ENCODE measurements around the gene EMC1.
"Not testable (repeated sequence)": the region's sequence is repeated elsewhere in the genome, so short reads cannot be mapped to it uniquely, and the experiment has no call there.

EMC1 gene

DNA sequence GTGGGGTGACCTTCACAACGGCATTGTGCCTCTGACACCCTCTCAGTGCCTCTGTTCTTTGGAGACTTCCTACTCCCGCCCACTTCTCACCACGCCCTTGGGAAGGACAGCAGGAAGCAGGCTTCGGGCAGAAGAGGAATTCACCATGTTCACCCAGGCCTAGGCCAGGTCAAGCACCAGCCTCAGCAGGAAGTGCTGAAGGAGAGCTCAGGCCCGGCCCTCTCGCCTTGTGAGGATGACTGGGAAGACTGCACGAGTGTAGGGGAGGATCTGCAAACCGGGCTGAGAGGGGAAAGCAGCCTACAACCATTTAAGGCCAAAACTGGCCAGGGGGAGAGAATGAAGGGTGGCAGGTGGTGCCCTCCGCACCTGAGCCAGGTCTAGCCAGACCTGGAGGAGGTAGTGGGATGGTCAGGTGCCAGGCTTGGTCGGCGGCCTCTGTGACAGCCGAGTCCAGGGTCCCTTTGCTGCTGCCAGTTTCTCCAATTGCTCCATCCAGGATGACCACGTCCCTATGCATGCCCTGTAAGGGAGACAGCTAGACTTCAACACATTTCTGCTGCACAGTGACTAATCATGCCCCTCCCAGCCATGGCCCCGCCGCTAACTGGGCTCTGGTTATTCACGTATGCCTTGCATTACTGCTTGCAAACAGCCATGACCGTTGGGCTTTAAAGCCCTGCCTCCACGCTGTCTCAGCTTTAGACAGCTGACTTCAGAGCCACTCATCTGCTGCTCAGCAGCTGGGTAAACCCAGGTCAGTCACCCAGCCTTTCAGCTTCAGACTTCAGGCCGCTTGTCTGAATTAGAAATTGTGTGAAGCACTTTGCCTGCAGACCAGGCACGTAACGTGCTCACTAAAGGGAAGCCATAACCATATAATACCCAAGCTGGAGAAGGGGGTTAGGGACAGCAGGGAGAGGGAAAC is 9.2 kb upstream of the EMC1 start:
- no peak for DNase-seq

DNA sequence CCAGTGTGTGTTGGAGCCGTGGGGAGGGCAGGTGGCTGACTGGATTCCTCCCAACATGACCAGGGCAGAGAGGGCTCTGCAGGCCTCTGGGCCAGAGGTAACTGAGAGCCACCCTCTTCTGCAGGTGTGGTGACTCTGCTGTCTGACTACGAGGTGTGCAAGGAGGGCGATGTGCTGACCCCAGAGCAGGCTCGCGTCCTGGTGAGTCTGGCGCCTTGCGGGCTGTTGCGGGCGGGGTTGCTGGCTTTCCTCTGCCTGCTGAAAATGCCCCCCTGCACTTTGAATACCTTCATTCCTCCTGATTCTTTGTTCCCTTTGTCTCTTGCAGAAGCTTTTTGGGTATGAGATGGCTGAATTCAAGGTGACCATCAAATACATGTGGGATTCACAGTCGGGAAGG is 7.0 kb upstream of the EMC1 start:
- no peak for DNase-seq

DNA sequence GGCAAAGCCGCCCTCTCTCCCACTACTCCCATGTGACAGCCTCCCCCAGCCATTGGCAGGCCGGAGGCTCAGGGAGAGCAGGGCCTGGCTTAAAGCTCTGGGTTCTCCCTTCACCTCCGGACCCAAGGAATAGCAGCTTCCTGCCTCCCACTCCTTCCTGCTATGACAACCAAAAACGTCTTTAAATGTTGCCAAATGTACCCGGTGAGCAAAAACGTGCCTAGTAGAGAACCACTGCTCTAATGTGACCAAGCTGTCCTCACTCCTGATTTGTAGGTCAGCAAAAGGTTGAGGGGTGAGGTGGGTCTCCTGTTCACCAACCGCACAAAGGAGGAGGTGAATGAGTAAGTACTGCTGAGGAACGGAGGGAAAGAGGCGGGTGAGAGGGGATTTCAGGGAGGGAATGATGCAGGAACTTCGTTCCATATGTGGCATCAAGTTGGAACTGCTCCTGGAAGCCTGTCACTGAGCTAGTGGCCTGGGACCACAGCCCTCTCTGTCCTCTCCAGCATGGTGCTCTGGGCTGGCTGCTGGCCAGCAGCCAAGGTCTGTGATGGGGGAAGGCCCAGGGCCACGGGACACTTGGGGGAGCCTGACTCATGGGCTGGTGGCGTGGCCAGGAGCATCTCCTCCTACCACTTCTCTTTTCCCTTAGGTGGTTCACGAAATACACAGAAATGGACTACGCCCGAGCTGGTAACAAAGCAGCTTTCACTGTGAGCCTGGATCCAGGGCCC is 6.0 kb upstream of the EMC1 start:
- DNase-seq: no peak

DNA sequence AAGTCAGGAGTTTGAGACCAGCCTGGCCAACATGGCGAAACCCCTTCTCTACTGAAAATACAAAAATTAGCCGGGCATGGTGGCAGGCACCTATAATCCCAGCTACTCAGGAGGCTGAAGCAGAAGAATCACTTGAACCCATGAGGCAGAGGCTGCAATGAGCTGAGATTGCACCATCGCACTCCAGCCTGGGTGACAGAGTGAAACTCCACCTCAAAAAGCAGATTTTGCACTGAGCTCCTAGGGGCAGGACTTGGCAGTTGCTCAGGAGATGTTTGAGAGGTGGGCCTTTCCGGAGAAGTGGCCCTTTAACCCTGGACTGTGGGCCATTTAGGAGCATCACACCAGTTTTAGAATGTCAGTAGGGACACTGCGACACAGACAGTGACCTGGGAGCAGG is 5.0 kb upstream of the EMC1 start:
- DNase-seq: not testable (repeated sequence)

DNA sequence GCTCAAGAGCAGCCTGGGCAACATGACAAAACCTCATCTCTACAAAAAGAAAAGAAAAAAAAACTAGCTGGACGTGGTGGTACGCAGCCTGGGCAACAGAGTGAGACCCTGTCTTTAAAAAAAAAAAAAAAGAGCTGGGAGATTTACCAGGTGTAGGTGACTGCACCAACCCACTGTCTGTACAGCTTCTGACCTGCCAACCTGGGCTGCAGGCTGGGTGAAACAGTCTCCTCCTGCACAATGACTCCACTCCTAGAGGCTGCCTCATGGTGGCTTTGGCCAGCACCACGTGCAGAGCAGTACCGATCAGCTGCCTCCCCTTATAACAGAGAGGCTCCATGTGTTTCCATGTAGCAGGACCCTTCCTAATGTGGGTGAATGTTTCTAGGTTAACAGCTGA is 4.0 kb upstream of the EMC1 start:
- no peak for DNase-seq

DNA sequence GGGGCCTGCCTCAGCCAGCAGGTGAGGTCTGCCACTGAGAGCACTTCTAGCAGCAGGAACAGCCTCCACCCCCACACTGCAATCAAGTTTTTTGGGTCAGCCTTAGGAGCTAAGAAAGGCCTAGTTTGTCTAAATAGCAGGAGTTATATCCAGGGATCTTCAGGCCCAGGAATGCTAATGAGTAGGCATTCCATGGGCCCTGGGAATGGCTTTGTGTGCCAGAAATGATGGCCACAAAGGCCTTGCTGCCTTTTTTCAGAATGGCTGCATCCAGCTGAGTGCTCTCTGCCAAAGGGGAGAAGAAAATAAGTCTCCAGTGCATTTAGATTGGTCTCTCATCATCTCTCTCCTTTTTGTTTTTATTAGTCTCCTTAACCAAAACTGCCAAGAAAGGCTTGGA is 3.1 kb upstream of the EMC1 start:
- no peak for DNase-seq

DNA sequence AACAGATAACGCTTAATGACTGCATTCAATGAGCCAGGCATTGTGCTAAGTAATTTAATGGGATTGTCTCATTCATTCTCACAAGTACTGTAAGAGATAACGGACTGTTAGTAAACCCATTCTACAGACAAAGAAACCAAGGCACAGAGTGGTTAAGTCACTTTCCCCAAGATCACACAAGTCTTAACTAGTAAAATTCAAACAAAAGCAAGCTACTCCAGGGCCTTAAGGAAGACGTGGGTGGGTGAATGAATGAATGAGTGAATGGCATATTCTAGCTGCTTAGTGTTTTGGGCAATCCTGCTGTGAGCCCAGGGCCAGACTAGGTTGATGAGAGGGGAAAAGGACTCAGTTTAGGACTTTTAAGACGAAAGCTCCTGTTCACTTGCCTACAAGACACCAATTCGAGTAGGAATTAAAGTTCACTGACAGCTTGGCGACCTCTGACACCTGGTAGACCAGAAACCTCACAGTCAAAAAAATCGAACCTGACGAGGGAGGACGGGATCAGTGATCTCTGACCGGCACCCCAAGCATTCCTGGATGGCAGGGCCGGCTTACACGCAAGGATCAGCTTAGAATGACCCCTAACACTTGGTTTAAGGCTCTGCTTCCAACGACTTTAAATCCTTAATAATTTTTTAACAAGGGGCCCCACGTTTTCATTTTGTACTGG is 557 bp downstream of the EMC1 start:
- DNase-seq: no peak

DNA sequence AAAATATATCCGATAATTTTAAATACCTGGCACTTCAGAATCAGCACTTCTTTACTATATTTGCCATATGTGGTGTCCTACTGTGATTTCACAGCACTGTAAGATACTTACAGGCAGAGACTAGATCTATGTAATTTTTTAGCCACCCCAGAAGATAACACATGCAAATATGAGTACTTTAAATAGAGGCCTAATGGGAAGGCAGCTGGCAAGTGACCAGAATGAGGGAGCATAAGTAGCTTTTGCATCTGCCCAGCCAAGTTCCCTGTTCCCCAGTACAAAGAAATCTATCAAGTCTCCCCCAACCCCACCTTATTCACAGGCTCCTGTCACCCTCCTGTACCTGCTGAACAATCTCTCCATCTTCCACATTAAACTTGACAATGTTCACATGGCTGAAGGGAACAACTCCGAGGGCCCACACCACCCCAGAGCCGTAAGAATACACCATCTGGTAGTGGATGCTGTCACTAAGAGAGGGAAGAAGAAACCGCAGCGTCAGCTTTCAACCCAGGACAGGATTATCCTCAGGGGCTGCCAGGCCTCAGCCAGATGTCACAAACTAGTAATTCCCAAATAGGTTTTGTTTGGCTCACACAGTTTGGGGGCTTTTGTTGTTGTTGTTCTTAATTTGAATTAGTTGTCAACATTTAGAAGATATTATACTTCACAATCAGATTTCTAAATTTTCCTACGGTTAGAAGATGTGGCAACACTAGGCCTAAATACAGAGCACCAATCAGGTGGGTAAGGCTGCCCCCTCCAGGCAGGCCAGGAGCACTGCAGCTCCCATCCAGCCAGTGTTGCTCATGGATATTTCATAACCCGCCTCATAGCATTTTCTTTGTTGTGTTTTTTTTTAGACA is 10.4 kb downstream of the EMC1 start:
- peak; percentile 73 for DNase-seq

DNA sequence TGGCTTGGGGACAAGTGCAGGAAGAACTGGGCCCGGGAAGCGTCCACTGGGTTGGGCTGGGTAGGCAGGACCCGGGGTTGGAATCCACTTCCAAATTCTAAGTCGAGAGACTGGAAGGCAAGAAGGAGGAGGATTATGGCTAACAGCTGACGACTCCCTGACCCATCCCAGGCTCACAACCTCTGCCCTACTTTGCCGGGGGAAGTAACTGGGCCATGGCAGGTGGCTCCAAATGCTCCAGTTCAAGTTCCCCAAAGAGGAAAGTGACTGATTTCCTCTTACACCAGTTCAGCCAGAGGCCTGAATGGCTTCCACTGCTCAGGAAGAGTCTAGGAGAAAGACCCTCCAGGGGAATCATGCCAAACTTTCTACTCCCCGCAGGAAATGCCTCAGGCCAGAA is 11.4 kb downstream of the EMC1 start:
- no peak for DNase-seq

DNA sequence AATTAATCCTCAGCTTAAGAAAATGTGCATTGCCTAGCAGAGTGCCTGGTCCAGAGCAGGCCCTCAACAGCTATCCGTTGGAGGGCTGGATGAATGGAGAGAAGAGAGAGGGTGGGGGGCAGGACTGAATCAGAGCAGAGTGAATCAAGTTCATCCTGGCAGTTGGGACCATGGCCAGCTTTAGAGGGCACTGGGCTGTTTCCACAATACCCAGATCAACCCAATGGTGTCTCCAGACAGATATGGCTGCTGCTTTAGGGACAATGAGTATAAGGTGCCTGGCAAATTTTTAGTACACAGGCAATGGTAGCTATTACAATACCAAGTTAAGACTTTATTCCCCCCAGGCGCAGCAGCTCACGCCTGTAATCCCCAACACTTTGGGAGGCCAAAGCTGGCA is 17.1 kb downstream of the EMC1 start:
- DNase-seq: no peak

DNA sequence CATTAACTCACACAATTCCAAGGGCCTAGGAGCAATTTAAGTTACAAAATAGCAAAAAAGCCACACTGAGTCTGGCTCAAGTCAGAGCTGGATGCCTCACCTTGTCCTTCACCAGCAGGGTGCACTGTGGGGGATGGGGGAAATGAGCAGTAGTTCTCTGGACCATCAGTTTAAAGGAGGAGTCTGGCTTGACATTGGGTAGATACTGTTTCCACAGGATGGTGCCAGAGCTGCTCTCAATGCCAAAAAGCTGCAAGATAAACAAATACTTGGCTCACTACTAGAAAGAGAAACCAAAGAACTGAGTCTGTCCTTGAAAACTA is 18.8 kb downstream of the EMC1 start:
- no peak for DNase-seq

DNA sequence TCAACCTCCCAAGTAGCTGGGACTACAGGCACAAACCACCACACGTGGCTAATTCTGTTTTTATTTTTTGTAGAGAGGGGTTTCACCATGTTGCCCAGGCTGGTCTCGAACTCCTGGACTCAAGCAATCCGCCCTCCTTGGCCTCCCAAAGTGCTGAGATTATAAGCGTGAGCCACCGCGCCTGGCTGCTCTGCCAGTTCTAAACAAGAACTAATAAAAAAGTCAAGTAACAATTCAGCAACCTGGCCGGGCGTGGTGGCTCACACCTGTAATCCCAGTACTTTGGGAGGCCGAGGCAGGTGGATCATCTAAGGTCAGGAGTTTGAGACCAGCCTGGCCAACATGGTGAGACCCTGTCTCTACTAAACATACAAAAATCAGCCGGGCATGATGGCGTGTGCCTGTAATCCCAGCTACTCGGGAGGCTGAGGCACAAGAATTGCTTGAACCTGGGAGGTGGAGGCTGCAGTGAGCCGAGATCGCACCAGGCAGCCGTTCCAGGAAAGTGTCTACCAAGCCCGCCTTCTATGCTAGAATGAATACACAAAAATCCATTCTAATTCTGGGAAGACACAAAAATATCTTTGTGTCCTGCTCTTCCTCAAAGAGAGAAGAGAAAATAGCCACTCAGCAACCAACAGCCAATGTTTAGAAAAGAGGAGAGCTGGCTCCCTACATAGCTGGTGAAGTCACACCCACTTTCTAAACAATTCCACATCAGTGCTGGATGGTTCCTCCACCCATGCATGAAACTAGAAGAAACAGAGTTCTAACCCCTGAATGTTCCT is 19.4 kb downstream of the EMC1 start:
- DNase-seq: not testable (repeated sequence)

DNA sequence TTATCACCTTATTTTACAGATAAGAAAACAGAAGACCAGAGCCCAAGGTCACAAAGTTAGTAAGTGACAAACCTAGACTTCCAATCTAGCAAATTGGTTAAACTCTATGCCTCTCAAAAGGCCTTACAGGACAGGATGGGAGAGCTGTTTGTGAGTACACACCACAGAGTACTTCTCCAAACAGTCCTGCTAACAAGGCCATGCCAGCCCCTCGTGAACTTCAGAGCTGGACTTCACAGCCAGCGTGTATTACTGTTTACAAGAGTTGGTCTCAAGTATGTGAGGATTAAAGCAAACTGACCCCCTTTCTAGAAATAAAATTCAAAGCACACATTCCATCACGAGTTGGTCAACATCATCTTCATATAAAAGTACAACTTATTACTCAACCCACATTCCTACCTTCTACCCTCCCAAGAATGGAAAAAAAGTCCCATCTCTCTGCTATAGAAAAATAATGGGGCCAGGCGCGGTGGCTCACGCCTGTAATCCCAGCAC is 21.4 kb downstream of the EMC1 start:
- no peak for DNase-seq

DNA sequence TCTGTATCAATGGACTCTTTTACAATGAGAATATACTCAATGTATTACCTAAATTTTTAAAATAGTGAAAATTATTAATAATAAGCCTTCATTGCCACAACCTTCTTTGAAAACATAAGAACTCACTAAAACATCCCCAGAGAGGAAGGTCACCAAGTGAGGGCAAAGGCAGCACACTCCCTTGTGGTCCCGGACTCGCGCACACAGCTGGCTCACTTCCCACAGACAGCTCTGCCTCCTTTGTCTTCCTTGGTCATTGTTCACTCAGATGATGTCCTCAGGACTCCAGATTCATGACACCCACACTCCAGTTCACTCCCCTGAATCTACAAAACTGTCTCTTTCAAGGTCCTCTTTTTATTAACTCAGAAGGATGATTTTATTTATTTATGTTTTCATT is 22.1 kb downstream of the EMC1 start:
- no peak for DNase-seq

DNA sequence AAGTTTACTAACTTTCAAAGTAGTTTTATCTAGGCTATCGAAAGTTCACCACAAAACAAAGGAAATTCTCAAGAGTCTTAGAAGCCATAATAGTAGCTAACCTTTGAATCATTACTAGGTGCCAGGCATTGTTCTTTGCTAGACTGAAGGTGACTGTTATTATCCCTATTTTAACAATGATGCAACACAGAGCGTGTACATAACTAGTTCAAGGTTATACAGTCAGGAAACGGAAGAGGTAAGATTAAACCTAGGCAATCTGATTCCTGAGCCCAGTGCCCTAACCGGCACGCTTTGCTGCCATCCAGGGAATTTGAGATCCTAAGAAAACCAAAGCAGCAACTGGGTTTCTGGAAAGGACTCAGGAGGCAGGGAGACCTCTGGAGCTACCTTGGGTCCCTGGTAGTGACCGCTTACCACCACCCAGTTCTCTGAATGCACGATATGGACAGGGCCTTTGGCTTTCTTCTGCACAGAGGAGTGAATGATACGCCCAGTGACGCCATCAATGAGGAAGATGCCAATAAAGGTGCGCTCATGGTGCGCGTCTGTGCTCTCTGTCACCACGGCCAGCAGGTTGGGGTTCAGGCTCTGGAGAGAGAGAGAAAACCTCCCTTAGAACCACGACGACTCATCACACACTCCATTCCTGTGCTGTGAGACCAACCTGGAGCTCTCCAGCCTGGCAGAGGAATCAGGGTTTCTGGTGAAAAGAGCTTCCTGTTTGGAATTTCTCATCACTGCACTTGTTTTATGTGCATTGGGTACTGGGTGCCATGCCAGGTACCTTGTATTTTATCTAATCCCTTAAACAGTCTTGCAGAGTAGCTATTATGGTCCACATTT is 28.1 kb downstream of the EMC1 start:
- DNase-seq: no peak

DNA sequence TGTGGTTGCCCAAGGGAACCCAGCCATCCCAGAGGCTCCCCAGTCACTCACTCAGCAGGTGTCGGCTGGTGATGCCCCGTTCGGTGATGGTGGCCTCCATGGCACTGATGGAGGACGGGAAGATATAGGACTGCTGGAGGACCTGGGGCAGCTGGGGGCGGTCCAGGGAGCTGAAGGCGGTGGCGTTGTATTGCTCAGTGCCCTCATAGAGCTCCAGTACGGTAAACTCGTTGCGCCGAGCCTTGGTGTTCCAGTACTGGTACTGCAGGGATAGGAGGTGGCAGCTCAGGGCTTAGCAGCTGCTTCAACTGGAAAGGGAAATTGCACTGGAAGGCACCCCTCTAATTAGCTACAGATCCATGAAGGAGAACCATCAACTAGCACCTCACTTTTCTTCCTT is 28.8 kb downstream of the EMC1 start:
- no peak for DNase-seq

DNA sequence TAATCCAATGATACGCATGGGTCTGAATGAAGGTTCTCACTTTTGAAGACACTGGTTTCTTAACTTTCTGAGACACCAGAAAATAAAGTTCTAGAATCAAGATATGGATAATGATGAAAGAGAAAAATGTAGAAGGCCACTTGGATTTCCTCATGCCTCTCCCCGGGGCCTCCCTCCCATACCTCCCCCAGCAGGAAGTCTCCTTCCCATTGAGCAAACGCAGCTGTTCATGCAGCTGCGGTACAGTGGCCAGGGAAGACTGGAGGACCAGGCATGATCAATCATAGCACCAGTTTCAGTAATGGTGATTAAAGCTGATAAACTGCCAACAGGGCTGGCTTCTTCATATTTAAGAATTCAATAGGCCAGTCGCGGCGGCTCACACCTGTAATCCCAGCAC is 30.3 kb downstream of the EMC1 start:
- DNase-seq: no peak

DNA sequence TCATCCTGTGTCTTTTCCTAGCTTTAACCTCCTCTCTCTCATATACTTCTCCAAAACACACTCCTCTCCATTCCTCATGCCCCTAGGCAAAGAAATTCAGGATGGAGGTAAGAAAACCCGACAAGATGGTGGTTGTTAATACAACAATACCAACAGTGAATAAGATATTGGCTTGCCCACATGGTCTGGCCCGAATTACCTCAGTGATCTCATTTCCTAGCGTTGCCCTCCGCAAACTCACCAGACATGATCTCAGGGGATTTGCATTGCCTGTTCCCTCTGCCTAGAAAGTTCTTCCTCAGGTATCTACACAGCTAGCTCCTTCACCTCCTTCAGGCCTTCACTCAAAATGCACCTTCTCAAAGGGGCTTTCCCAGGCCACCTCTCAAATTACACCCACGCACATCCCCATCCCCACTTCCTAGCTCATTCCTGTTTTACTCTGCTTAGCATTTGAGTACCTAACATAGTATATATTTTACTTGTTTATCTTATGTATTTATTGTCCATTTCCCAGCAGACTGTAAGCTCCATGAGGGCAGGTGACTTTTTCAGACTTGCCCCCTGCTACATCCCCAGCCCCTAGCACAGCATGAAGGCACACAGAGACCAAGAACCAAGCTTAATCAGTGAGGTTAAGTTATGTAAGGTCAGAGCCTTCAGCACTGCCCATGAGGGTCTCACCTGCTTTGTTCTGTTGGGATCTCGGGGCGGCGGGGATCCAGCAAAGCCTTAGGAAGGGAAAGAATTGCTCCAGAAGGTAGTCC is 31.1 kb downstream of the EMC1 start:
- no peak for DNase-seq

DNA sequence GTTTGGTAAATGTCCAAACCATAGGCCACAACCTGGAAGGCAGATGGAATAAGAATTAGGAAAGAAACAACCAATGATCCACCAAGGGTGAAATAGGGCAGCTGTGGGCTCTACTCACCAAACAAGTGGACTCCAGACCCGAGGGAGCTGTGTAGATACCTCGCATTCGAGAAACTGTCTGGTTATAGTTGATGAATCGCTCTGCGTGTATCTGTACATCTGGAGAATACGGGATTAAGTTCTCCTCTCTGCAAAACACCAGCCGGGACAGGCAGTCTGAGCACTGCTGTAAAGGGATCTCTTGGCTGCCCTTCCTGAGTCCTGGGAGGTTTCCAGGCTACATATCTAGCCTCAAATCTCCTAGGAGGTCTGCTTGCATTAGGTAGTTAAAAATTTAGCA is 31.9 kb downstream of the EMC1 start:
- no peak for DNase-seq

DNA sequence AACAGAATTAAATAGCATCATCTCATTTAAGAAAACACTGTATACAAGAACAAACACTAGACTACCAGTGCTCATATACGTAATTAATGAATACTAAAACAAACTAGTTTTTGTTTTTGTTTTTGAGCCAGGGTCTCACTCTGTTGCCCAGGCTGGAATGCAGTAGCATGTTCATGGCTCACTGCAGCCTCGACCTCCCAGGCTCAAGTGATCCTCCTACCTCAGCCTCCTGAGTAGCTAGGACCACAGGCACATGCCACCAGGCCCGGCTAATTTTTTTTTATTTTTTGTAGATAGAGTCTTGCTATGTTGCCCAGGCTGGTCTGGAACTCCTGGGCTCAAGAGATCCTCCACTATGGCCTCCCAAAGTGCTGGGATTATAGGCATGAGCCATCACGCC is 34.7 kb downstream of the EMC1 start:
- DNase-seq: not testable (repeated sequence)
